Measurements from ENCODE around the gene MIF4GD. TPM values are rescaled to one million over a fixed set of nuclear protein-coding genes. Genes with fewer than 3 reads are reported as not detected.
A peak's percentile ranks its signal among the peaks of the same experiment; 100 is the strongest.

MIF4GD gene
- total and polyA plus RNA-seq, 2 of the 4 experiments (the other 2 are of a cell fraction): 4.1 to 6.9 TPM

GRCh38 chr17:75300280-75300679 lies 29.2 kb upstream of the MIF4GD start:
- Histone ChIP-seq H3K79me1 (ENCODE audit: low read depth in 1 of 2, low read length in 2 of 2) (no peaks in the 10 kb centered on the region), H3K4me1 (ENCODE audit: control insufficient read depth, insufficient read depth, low read length) (no peaks in the 10 kb centered on the region; the same call in 1 of the 2 replicates), H3K18ac (ENCODE audit: low read depth, low read length) (no peak overlapping the region), H3K14ac (replicated peaks; ENCODE audit: low read depth, low read length) (no peak overlapping the region), H3K4me3 (ENCODE audit: insufficient read depth, low read depth, low read length) (no peak overlapping the region), H3K27ac (ENCODE audit: insufficient read depth, low read length) (no peak overlapping the region), H2AK5ac (ENCODE audit: low read depth, low read length) (no peak overlapping the region), H3K36me3 (ENCODE audit: control insufficient read depth, insufficient read depth, low read length) (no peaks in the 10 kb centered on the region), H2BK5ac (ENCODE audit: low read depth, low read length, poor library complexity, severe bottlenecking) (no peak overlapping the region), H3K27me3 (ENCODE audit: control insufficient read depth, insufficient read depth, low read length) (no peaks in the 10 kb centered on the region), H4K5ac (ENCODE audit: low read depth, low read length) (no peak overlapping the region), H4K8ac (ENCODE audit: low read depth in 2 of 2, low read length in 2 of 2) (no peak overlapping the region), H2BK20ac (ENCODE audit: low read depth, low read length) (no peak overlapping the region), H3K4ac (ENCODE audit: low read depth, low read length) (no peak overlapping the region), H3K9me3 (ENCODE audit: control insufficient read depth, insufficient read depth, low read length) (no peaks in the 10 kb centered on the region), H3K56ac (ENCODE audit: extremely low read depth, insufficient read depth, low read length) (no peak overlapping the region), H3K9ac (ENCODE audit: low read depth, low read length) (no peak overlapping the region), H2AK9ac (replicated peaks; ENCODE audit: low read depth, low read length, poor library complexity) (no peak overlapping the region), H3K4me2 (ENCODE audit: low read depth, low read length) (no peak overlapping the region), H2AFZ (replicated peaks; ENCODE audit: low read length, poor library complexity) (no peak overlapping the region), H4K91ac (ENCODE audit: insufficient read depth, low read depth, low read length) (no peak overlapping the region), H3K23ac (ENCODE audit: low read depth, low read length) (no peak overlapping the region), H2BK15ac (ENCODE audit: low read depth, low read length) (no peak overlapping the region), H3K9me1 (ENCODE audit: insufficient read depth, low read length) (0 out of 2 replicates have a peak, but pooled peaks cover 3% of the 10 kb centered on the region), H2BK120ac (ENCODE audit: low read depth, low read length) (no peak overlapping the region), H4K20me1 (ENCODE audit: insufficient read depth, low read length) (no peaks in the 10 kb centered on the region)
- TF ChIP-seq MXI1 (IDR thresholded peaks at IDR 0.05; ENCODE audit: borderline replicate concordance, low read depth, low read length) (no peak), RAD21 (IDR thresholded peaks at IDR 0.05; ENCODE audit: low read length) (no peak), CEBPB (IDR thresholded peaks at IDR 0.05; ENCODE audit: low read depth, low read length) (peak; percentile 79), BHLHE40 (IDR thresholded peaks at IDR 0.05; ENCODE audit: low read depth, low read length) (no peak), RFX5 (IDR thresholded peaks at IDR 0.05; ENCODE audit: low read depth, low read length) (no peak)
- TF ChIP-seq, protein P1, sequence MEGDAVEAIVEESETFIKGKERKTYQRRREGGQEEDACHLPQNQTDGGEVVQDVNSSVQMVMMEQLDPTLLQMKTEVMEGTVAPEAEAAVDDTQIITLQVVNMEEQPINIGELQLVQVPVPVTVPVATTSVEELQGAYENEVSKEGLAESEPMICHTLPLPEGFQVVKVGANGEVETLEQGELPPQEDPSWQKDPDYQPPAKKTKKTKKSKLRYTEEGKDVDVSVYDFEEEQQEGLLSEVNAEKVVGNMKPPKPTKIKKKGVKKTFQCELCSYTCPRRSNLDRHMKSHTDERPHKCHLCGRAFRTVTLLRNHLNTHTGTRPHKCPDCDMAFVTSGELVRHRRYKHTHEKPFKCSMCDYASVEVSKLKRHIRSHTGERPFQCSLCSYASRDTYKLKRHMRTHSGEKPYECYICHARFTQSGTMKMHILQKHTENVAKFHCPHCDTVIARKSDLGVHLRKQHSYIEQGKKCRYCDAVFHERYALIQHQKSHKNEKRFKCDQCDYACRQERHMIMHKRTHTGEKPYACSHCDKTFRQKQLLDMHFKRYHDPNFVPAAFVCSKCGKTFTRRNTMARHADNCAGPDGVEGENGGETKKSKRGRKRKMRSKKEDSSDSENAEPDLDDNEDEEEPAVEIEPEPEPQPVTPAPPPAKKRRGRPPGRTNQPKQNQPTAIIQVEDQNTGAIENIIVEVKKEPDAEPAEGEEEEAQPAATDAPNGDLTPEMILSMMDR (conservative IDR thresholded peaks at IDR 0.05; ENCODE audit: low read depth, low read length): no peak
- TF ChIP-seq, protein P2, sequence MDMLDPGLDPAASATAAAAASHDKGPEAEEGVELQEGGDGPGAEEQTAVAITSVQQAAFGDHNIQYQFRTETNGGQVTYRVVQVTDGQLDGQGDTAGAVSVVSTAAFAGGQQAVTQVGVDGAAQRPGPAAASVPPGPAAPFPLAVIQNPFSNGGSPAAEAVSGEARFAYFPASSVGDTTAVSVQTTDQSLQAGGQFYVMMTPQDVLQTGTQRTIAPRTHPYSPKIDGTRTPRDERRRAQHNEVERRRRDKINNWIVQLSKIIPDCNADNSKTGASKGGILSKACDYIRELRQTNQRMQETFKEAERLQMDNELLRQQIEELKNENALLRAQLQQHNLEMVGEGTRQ (IDR thresholded peaks at IDR 0.05; ENCODE audit: low read depth, low read length): no peak
- no TSS peak for BruUV-seq (replicated peaks)
- dilution Hi-C loops (cut with HindIII; ENCODE audit: low sequenced_read_pairs, unreplicated experiment): no loop called here
- CTCF ChIA-PET: interaction anchor here (0.7 kb wide), 1 partner anchor 72 kb away, joined by 3 read pairs; no protein-coding TSS in a partner anchor
- POLR2A ChIA-PET (ENCODE audit: unreplicated experiment): no interaction called here
- ATAC-seq (ENCODE audit: low read depth) (peak; percentile 46), DNase-seq (no peak)
- intact Hi-C loops (cut with micrococcal nuclease): no loop called here
- no CpG with 5 or more reads among the region's 7 CpGs for WGBS, 2 experiments (ENCODE audit: extremely low coverage in 2 of 2, insufficient read length in 1 of 2)
- in situ Hi-C loops (cut with MboI; ENCODE audit: low sequenced_read_pairs): no loop called here

Data from IMR-90 (cell line).